Measurements from ENCODE around the gene CUBN.
A peak's percentile ranks its signal among the peaks of the same experiment; 100 is the strongest.

CUBN gene

DNA sequence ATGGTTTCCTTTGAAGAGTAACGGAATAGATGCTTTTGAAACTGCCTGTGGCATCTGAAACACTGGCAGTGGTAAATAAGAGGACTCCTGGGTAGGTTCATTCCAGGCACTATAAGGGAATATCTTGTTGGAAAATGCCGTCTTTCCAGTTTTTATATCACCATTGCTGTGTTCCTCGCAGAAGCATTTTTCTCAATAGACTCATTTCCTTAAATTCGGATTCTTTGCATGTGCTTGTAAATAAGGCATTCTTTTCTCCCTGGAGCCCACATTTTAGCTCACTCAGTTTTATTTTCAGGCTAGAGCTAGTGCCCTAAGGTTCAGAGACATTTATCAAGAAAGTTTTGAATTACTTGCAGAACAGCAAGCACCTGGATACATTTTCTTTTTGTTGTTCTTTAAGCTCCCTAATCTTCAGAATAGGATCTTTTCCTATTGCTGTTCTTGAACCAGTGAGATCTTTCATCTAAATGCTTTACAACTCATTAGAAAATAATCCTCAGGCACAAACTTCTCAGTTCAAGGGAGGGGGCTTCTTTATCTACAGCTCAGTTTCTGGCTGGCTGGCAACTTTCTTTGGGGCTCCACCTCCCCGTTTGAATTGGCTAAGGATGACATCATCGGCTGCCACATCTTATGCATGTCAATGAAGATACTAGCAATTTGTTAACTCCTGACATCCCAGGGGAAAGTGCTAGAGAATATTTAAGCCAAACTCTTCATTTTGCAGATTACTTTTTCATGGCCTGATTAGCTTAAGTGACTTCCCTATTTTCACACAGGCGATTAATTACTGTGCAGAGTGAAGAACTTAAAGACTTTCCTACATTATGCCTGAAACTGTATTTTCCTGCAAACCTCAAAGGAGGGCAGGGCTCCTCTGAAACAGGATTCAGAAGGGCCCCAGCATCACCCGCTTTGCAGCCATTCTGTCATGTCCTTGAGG is 178.7 kb downstream of the CUBN start:
- ATAC-seq = peak; percentile 59
- DNase-seq = peak; percentile 24

DNA sequence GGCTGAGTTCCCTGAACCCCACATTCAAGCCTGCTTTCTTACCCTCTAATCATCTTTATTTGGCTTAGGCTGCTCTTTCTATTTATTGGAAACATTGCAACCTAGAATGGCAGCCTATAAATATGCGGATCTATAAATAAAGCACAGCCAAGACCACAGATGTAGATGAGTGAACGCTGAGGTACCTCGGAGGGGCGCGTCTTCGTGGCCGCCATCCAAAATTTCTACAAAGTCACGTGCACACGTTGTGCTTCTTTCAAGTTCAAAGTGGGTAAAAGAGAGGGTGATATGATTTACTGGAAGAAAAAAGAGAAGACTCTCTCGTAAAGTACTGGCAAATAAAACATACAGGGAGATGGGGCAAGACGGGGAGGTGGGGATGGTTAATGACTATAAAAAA is 179.8 kb downstream of the CUBN start:
- ATAC-seq (no peak), DNase-seq (no peak)

- no peak for ATAC-seq
- no peak for DNase-seq
Measured at GRCh38 chr10:16948361-16948760, 181.2 kb downstream of the CUBN start.

- no peak for DNase-seq
- no peak for ATAC-seq
Measured at GRCh38 chr10:16947069-16947468, 182.5 kb downstream of the CUBN start.

GRCh38 chr10:16945593-16945992 is 184.0 kb downstream of the CUBN start:
- no peak for ATAC-seq
- no peak for DNase-seq

DNA sequence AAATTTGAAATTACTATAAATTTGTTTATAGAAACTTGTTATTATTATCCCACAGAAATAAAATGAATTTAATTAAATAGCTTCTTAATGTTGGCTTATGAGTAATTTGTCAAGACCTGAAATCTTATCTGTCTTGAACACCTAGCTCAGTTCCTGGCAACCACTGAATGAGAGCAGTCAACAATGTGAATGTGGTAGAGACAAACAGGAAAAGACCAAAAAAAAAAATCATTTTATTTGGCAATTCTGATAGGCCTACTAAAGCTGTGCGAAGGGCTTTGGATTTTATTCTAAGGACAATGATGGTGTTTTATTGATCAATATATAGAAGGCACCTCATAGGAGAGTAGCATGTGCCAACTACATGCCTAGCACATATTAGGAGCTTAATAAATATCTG is 184.6 kb downstream of the CUBN start:
- ATAC-seq (no peak), DNase-seq (no peak)

DNA sequence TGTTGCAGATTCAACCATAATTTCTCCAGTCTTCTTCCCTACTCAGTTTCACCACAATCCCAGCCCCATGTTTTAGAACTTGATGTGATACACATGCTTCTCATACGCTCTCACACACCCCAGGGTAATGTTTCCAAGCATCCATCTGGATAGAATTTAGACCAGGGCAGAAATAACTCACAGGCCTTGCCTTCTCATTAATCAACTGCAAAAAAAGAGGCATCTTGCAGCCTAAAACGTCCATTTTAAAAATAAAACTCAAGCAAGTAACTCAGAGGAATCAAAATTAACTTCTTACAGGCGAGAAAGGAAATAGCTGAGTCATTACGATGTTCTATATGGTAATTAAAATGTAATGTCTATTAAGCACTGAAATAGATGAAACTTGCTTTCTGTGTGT is 185.2 kb downstream of the CUBN start:
- ATAC-seq (no peak), DNase-seq (no peak)

- ATAC-seq = no peak
- no peak for DNase-seq
Measured at GRCh38 chr10:16943295-16944285, 186.0 kb downstream of the CUBN start.

DNA sequence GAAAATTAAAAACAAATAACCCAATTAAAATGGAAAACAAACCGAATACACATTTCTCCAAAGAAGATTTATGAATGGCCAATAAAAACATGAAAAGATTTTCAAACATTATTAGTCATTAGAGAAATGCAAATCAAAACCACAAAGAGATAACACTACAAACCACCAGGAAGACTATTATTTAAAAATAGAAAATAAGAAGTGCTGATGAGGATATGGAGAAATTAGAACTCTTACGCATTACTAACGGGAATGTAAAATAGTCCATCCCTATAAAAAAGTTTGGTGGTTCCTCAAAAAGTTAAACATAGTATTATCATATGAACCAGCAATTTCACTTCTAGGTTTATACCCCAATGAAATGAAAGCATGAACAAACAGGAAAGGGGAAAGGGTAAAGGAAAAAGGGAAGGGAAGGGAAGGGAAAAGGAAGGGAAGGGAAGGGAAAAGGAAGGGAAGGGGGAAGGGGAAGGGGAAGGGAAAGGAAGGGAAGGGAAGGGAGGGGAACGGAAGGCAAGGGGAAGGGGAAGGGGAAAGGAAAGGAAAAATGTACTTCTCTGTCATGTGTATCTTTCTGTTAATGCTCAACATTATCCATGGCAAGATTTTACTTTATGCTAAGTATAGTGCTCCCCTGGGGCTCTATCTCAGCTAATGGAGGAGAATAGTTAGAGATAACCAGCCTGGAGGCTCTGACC is 187.1 kb downstream of the CUBN start:
- DNase-seq (no peak), ATAC-seq (no peak)

- DNase-seq = no peak
- ATAC-seq = no peak
Measured at GRCh38 chr10:16941870-16942269, 187.7 kb downstream of the CUBN start.

DNA sequence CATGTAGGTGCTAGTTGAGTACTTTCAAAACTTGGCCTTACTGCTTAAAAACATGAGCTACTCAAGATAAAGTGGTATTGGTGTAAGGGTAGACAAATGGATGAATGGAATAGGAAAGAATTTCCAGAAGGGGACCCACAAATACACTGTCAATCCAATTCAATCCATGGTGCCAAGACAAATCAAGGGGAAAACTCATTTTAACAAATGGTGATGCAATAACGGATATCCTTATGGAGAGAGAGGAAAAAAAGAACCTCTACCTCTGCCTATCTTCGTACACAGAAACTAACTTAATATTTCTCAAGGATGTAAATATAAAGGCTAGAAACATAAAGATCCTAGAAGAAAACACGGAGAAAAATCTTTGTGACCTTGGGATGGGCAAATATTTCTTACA is 188.5 kb downstream of the CUBN start:
- DNase-seq (no peak), ATAC-seq (no peak)

DNA sequence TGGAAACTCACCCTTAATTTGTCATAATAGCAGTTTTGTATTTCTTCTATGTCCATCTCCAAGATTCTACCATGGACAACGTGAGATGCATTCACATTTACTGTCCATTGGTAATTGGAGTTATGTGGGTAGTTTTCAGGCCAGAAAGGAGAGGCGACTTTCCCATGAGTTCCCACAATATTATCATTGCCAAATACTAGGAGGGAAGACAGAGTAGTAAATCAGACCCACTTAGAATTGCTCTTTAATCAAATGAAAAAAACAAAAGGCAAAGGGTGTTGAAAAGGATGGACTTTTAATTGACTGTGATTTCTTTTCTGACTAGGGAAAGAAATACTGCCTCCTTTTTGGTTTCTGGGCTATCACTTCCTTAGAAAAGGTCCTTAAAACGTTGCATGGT is 190.7 kb downstream of the CUBN start:
- no peak for ATAC-seq
- no peak for DNase-seq

- ATAC-seq = no peak
- no peak for DNase-seq
Measured at GRCh38 chr10:16934461-16934860, 195.2 kb downstream of the CUBN start.

GRCh38 chr10:16933783-16934182 is 195.8 kb downstream of the CUBN start:
- ATAC-seq (no peak), DNase-seq (no peak)

DNA sequence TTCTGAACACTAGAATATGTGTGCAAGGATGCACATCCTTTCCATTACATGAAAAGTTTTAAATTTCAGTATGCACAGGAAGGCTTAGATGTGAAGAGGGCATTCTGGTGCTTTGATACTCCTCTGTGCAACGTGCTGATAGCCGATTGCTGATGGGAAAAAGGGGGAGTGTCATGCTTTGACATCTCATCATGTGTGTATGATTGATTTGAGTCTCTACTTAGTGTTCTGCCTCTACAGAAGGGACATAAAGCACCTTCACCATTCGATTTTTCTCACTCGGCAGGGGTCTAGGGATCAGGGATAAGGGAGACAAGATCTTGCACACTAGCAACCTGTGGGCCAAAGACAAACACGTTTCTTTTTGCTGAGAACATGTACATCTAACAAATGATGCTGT is 197.7 kb downstream of the CUBN start:
- DNase-seq = no peak
- ATAC-seq = no peak

- DNase-seq (peak; percentile 9), ATAC-seq (peak; percentile 85)
Measured at GRCh38 chr10:16930540-16930939, 199.1 kb downstream of the CUBN start.

DNA sequence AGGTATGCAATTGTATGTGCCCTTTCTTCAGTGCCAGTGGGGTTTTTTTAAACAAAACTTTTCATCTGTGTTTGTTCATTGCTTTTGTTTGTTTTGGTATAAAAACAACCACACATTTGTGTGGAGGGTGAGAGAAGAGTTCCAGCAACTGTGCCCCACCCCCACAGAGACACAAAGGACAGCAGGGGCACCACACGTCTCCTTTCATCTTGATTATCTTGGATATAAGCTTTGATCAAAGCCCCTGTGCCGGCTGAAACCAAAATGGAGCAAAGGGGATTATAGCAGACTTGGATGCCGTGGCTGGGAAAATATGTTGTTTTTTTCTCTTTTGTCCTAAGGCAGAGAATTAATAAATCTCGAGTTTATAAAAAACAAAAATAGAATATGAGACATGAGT is 200.5 kb downstream of the CUBN start:
- no peak for DNase-seq
- no peak for ATAC-seq

GRCh38 chr10:16927546-16927945 is 202.1 kb downstream of the CUBN start:
- ATAC-seq (no peak), DNase-seq (no peak)

GRCh38 chr10:16923726-16924125 is 205.9 kb downstream of the CUBN start:
- ATAC-seq = no peak
- no peak for DNase-seq

DNA sequence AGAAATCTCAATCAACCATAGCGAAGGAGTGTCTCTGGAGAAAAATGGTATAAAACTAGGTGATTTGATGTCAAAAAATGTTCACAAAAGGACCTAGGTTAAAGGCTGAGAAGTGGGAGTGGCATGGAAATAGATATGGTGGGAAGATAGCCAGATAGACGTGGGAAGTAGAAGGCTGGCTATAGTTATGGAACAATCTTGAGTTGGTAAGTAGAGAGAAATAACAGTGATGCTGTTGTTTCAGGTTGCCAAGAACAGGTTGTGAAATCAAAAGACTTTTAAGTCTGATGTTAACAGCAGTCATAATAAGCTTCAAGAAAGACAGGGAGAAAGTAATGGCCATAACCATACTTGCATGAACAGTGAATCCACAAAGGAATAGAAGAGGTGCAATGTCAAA is 206.3 kb downstream of the CUBN start:
- no peak for DNase-seq

GRCh38 chr10:16919121-16919982 is 210.3 kb downstream of the CUBN start:
- no peak for ATAC-seq
- no peak for DNase-seq

More for the DNA sequence above, 206.3 kb downstream of the CUBN start:
- ATAC-seq = no peak

All from stimulated activated naive CD8-positive, alpha-beta T cell treated with anti-CD3 and anti-CD28 coated beads, Interleukin-15, Interleukin-2, amounts not matched to agents 100 U/mL and 50 U/mL, for 24 hours (primary cell).